ENCODE results near the gene GLDN.

DNA sequence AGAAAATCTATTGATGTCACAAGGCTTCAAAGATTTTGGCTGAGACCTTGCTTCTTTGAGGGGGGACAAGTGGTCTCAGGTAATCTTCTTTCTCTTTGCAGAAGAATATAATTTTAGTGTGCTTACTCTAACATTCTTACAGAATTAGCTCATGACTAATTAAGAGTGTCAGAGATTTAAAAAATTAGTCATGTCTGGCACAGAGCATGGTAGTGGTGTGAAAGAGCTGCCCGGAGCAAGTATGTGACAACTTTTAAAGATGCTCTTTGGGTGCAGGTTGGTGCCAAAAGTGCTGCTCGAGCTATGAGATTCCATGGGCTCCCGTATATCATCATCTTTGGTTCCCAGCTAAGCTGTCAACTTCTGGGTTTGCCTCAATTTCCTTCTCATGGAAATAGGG lies 34.1 kb upstream of the GLDN start:
- TF ChIP-seq POLR2AphosphoS5 (IDR thresholded peaks at IDR 0.05) (no peak), POLR2A (IDR thresholded peaks at IDR 0.05) (no peak)
- TF ChIP-seq, protein P1, sequence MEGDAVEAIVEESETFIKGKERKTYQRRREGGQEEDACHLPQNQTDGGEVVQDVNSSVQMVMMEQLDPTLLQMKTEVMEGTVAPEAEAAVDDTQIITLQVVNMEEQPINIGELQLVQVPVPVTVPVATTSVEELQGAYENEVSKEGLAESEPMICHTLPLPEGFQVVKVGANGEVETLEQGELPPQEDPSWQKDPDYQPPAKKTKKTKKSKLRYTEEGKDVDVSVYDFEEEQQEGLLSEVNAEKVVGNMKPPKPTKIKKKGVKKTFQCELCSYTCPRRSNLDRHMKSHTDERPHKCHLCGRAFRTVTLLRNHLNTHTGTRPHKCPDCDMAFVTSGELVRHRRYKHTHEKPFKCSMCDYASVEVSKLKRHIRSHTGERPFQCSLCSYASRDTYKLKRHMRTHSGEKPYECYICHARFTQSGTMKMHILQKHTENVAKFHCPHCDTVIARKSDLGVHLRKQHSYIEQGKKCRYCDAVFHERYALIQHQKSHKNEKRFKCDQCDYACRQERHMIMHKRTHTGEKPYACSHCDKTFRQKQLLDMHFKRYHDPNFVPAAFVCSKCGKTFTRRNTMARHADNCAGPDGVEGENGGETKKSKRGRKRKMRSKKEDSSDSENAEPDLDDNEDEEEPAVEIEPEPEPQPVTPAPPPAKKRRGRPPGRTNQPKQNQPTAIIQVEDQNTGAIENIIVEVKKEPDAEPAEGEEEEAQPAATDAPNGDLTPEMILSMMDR (IDR thresholded peaks at IDR 0.05) = no peak
